Inflammatory macrophage treated with lipopolysaccharide for 4 hours (primary cell): ENCODE measurements around the gene DNAAF8.
A peak's percentile ranks its signal among the peaks of the same experiment; 100 is the strongest.
"Not testable (repeated sequence)": the region's sequence is repeated elsewhere in the genome, so short reads cannot be mapped to it uniquely, and the experiment has no call there.

Source experiments
- DNase-seq: peaks from one replicate; pipeline ENCODE4 v3.0.0-alpha.2; 2020

Gene DNAAF8

GRCh38 chr16:4754865-4755264, 20.5 kb downstream of the DNAAF8 start:
- no peak for DNase-seq

DNA sequence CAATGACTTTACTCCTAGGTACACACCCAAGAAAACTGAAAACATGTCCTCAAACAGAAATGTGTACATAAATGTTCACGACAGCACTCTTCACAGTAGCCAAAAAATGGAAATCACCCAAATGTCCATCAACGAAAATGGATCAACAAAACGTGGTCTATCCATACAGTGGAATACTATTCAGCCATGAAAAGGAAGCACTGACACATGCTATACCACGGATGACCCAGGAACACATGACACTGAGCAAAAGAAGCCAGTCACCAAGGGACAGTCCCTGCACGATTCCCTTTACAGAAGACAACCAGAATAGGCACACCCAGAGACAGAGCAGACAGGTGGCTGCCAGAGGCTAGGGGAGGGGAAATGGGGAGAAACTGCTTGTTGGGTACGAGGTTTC, 21.4 kb downstream of the DNAAF8 start:
- DNase-seq: no peak

GRCh38 chr16:4760221-4760910, 26.0 kb downstream of the DNAAF8 start:
- no peak for DNase-seq

DNA sequence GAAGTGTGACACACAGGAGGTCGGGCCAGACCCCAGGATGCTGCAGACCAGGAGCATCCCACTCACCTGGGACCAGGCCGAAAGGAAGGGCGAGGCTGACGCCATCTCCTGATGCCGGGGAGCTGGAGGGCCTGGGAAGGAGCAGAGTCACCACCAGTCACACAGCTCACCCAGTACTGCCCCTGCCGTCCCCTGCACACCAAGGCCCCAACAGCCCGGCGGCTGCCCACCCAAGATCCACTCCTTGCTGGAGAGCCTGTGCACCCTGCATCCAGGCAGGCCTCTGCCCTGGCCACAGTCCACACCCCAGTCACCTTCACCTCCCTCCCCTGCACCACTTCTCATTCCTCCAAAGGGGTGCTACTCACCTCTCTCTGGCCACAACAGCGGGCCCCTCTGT, 27.9 kb downstream of the DNAAF8 start:
- DNase-seq: no peak

- DNase-seq: peak; percentile 23
Measured at GRCh38 chr16:4763791-4764190, 29.5 kb downstream of the DNAAF8 start.

GRCh38 chr16:4765511-4766474, 31.5 kb downstream of the DNAAF8 start:
- no peak for DNase-seq

DNA sequence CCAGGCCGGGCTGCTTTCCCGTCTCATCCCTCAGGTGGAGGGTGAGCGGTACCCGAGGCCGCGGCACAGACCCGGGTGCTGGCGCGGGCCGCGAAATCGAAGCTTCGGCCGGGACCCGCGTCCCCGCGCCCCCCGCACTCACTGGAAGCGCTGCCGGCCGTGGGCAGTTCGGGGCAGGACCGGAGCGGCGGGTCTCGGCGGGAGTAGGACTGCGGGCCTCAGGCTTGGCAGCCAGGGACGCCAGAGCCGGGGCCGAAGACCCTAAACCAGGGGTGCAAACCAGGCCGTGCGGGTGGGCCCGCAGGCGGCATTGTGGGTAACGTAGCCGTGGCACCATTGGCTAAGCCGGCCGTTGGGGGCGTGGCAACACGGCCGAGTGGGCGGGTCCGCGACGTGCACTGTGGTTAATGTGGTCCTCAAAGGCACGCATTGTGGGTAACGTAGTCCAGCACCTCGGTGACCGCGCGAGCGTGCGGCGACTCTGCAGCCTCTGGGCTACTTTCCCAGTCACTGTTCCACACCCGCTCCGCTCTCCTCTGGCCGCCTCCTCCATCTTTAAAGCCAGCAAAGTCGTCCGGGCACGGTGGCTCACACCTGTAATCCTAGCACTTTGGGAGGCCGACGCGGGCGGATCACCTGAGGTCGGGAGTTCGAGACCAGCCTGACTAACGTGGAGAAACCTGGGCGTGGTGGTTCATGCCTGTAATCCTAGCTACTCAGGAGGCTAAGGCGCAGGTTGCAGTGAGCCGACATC, 32.7 kb downstream of the DNAAF8 start, which contains the start of gene ZNF500:
ZNF500 (minus strand) TSS at position 288 of the 754 bp plus-strand sequence. CDS start 1,184 bp downstream, outside the sequence.
- peak; percentile 97 for DNase-seq

- DNase-seq: peak; percentile 55
Measured at GRCh38 chr16:4767872-4768548, 33.7 kb downstream of the DNAAF8 start.

GRCh38 chr16:4768549-4769305, 34.4 kb downstream of the DNAAF8 start:
- DNase-seq: peak; percentile 95

DNA sequence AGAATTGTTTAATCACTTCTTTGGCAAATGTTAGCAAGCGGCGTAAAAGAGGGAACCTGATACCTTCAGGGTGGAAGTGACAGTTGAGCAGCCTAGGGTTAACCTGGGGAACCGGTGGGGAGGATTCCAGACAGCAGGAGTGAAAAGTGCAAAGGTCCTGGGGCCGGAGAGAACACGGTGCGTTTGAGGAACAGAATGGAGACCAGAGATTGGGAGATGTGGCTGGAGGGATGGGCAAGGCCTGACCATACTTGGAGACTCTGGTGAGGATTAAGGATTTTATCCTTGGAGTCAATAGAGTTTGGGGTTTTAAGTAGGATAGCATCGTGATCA, 34.9 kb downstream of the DNAAF8 start:
- no peak for DNase-seq

DNA sequence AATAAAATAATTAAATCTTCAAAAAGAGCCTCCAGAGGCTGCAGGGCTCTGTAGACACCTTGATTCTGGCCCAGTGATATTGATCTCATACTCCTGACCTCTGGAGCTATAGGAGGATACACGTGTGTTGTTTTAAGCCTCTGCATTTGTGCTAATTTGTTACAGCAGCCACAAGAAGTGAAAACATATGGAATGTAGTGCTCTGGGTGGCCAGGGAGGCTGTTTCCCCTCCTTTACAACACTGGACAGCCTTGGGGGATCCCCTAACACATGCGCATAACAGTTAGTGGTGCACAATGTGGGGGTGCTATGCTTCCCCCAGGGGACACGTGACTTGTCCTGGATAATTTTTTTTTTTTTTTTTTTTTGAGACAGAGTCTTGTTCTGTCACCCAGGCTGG, 37.3 kb downstream of the DNAAF8 start:
- no peak for DNase-seq

GRCh38 chr16:4772351-4772750, 38.0 kb downstream of the DNAAF8 start:
- no peak for DNase-seq

GRCh38 chr16:4775005-4775404, 40.7 kb downstream of the DNAAF8 start:
- DNase-seq: no peak

DNA sequence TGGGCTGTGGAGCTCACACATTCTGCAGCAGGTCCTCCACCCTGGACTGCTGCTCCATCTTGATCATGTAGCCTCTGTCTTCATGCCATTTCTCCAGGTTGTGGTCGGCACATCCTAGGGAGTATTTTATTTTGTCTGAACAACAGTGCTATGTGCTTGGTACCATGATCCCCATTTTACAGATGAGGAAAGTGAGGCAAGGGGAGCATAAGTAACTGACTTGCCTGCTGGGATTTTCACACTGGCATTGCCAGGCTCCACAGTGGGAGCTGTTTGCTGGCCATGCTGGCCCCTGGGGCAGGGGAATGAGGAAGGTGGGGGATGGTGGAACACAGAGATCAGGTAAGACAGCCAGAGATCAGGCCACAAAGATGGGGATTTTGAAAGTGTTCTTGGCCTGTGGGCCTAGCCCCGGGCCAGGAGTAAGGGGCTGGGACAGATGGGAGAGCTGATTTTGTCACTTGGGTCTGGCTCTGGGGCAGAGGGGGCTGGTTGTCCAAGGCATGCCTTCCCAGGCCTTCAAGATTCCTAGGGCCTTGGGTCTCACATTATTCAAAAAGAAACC, 41.9 kb downstream of the DNAAF8 start:
- DNase-seq: no peak

GRCh38 chr16:4777339-4778049, 43.2 kb downstream of the DNAAF8 start:
- DNase-seq: no peak

DNA sequence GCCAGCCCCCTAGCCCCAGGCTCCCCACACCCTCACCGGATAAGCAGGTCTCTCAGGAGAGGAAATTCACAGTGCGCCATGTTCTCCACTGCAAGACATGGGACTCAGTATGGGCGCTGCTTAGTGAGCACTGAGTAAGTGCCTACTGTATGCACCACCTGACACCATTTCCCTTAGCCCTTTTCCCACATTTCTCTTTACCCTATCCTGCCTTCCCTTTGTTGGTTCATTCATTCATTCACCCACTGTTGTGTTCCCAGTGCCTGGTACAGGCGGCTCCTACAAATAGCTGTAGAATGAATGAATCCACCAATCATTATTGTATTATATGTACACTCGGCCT, 43.7 kb downstream of the DNAAF8 start:
- no peak for DNase-seq

- no peak for DNase-seq
Measured at GRCh38 chr16:4780235-4780634, 45.9 kb downstream of the DNAAF8 start.

DNA sequence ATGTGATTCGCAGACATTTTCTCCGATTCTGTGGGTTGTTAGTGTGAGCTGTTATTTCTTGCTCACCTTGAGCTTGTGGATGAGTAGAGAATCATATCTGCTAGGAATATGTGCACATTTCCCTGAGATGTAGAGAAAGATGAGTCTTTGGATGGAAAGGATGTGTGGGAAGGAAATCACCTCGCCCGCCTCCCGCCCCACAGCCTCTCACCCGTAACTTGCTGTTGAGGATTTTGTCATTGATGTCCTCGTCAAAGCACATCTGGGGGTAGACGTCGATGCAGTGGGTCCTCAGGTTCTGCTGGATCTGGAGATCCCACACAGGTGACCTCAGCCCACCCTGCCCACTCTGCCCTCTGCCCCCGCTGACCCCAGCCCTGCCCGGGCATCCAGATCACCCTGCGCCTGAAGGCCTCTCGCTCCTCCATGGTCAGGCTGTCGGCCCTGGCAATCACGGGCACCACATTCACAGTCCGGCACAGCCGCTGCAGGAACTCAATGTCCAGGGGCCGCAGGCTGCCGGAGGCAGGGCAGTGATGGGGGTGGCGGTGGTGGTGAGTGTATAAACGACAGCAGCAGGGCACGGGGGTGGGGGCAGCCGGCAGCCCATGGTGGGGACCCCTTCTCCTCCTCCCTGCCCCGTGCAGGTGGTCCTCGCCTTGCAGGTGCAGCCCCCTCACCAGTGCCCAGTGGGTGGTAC, 49.1 kb downstream of the DNAAF8 start:
- DNase-seq: no peak

DNA sequence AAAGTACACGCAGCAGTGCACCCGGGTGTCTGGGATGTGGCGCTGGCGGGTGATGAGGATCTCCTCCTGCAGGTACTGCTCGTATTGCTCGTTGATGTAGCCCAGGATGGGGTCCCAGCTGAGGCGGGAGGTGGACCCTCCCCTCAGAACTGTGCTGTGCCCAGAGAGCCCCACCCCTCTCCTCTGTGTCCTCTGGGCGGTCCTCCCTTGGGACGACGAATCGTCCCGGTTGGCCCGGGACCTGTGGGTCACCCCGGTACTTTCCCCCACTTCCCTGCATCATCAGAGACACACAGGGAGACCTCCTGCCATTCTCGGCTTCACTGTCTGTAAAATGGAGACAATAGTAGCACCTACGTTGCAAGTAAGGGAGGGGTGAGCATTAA, 49.6 kb downstream of the DNAAF8 start:
- DNase-seq: no peak

DNA sequence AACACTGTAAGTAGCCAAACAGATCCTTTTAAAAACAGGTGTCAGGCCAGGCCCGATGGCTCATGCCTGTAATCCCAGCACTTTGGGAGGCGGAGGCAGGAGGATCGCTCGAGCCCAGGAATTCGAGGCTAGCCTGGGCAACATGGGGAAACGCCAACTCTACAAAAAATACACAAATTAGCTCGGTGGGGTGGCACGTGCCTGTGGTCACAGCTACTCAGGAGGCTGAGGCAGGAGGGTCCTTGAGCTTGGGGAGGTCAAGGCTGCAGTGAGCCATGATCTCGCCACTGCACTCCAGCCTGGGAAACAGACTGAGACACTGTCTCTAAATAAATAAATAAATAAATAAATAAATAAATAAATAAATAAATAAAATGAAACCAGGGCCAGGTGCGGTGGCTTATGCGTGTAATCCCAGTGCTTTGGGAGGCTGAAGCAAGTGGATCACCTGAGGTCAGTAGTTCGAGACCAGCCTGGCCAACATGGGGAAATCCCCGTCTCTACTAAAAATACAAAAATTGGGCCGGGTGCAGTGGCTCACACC, 50.2 kb downstream of the DNAAF8 start:
- not testable (repeated sequence) for DNase-seq
